ENCODE measurements around the gene TOP1. TPM values are rescaled to one million over a fixed set of nuclear protein-coding genes. Genes with fewer than 3 reads are reported as not detected.

Gene TOP1
- polyA plus RNA-seq, 1 of the 3 experiments (the other 2 are of a cell fraction), result 11.9 TPM

- Histone ChIP-seq H3F3A (replicated peaks; ENCODE audit: insufficient read depth) (no peaks in the 10 kb centered on the region), H3K36me3 (replicated peaks in 1 of 2; ENCODE audit: control insufficient read depth in 1 of 2, insufficient read depth in 2 of 2, low read length in 1 of 2) (peaks cover 5 to 15% of the 10 kb centered on the region in 2 experiments), H3K79me2 (ENCODE audit: insufficient read depth) (peaks cover 76% of the 10 kb centered on the region), H4K20me1 (ENCODE audit: insufficient read depth) (peaks cover 59% of the 10 kb centered on the region), H3K27ac (ENCODE audit: low read depth in 2 of 2, low read length in 1 of 2) (peak overlapping the region in 1 of 2 experiments; percentile 6; a peak in 2 of 4 replicates), H3K27me3 (ENCODE audit: insufficient read depth) (no peaks in the 10 kb centered on the region), H3K4me2 (peak overlapping the region; percentile 81), H3K9me2 (no peaks in the 10 kb centered on the region), H3K4me3 (ENCODE audit: low read depth in 2 of 2, low read length in 1 of 2) (peak overlapping the region; percentile 68 to 99), H3K9me3 (no peaks in the 10 kb centered on the region), H2AFZ (ENCODE audit: low read depth) (no peak overlapping the region), H3K9ac (peak overlapping the region; percentile 97; the same call in 1 of the 2 replicates), H3K4me1 (ENCODE audit: control insufficient read depth in 1 of 2, insufficient read depth in 2 of 2, low read depth in 1 of 2, low read length in 1 of 2) (peaks cover 27 to 40% of the 10 kb centered on the region in 2 experiments; a peak in 3 of 4 replicates)
- POLR2A ChIA-PET, result interaction anchor here (1.0 to 1.5 kb wide), 2 partner anchors 15 to 47 kb away, joined by 3 to 4 read pairs; no protein-coding TSS in a partner anchor
- WGBS (ENCODE audit: low lambda C conversion rate), result 84% methylated on average over 2 of the region's 2 CpGs
- CTCF ChIA-PET, result interaction anchor here (0.9 to 2.0 kb wide), 4 partner anchors 13 to 64 kb away, joined by 3 to 5 read pairs (median 4); no protein-coding TSS in a partner anchor
- no peak for DNase-seq
- TF ChIP-seq GATA2 (CRISPR knock-in tag; IDR thresholded peaks at IDR 0.05), result no peak
- no peak for TF ChIP-seq EZH2phosphoT487 (IDR thresholded peaks at IDR 0.05; ENCODE audit: borderline replicate concordance, low read depth)
- no peak for TF ChIP-seq FOXM1 (IDR thresholded peaks at IDR 0.05; ENCODE audit: low read depth)
- TF ChIP-seq RFX5 (IDR thresholded peaks at IDR 0.05; ENCODE audit: low read length), result no peak
- no peak for TF ChIP-seq CTCF (IDR thresholded peaks at IDR 0.05)
- no peak for TF ChIP-seq CHD2 (IDR thresholded peaks at IDR 0.05; ENCODE audit: low read length, partially characterized antibody)
- TF ChIP-seq RAD21 (IDR thresholded peaks at IDR 0.05; ENCODE audit: low read length), result no peak
- TF ChIP-seq PBX3 (IDR thresholded peaks at IDR 0.05), result no peak
- TF ChIP-seq TAF1 (IDR thresholded peaks at IDR 0.05; ENCODE audit: borderline replicate concordance, low read depth, low read length), result no peak
- no peak for TF ChIP-seq TCF12 (IDR thresholded peaks at IDR 0.05)
- TF ChIP-seq JUND (IDR thresholded peaks at IDR 0.05), result no peak
- no peak for TF ChIP-seq NFIC (IDR thresholded peaks at IDR 0.05; ENCODE audit: borderline replicate concordance)
- no peak for TF ChIP-seq IRF3 (IDR thresholded peaks at IDR 0.05; ENCODE audit: low read depth, low read length)
- no peak for TF ChIP-seq MEF2A (IDR thresholded peaks at IDR 0.05; ENCODE audit: borderline replicate concordance, low read depth)
- no peak for TF ChIP-seq USF1 (IDR thresholded peaks at IDR 0.05; ENCODE audit: borderline replicate concordance, low read depth)
- no peak for TF ChIP-seq FOSL2 (IDR thresholded peaks at IDR 0.05; ENCODE audit: borderline replicate concordance, low read depth)
- no peak for TF ChIP-seq GABPA (IDR thresholded peaks at IDR 0.05; ENCODE audit: low read depth)
- no peak for TF ChIP-seq YY1 (IDR thresholded peaks at IDR 0.05; ENCODE audit: low read depth)
- no peak for TF ChIP-seq RCOR1 (IDR thresholded peaks at IDR 0.05; ENCODE audit: low read length)
- TF ChIP-seq TEAD4 (IDR thresholded peaks at IDR 0.05; ENCODE audit: borderline replicate concordance, insufficient read depth), result no peak
Measured at GRCh38 chr20:41031243-41031619, 2.6 kb downstream of the TOP1 start.
